AG04450 (cell line): Measurements from ENCODE around the gene PRMT7. TPM values are rescaled to one million over a fixed set of nuclear protein-coding genes. Genes with fewer than 3 reads are reported as not detected.

Experiments
- CTCF ChIA-PET: fragments of 300-600, 350-600 bp; formaldehyde crosslinking; extraction: SDS; loops from one replicate; lab custom pipeline; 2022; ENCODE audit warnings: antibody characterized with exemption, inconsistent platforms; lab: Charles Lee
- POLR2A ChIA-PET: fragments of 350-600 bp; formaldehyde crosslinking; extraction: SDS; loops from one replicate; lab custom pipeline; 2021; ENCODE audit warnings: antibody characterized with exemption, inconsistent platforms; lab: Yijun Ruan, JAX
- DNase-seq: peaks from one replicate; pipeline ENCODE4 v3.0.0-alpha.2; 2011; ENCODE audit warnings: low read depth, low spot score
- H3K27ac ChIP-seq: one replicate; pipeline ENCODE4 v1.5.1; 2012; ENCODE audit warnings: low read depth, low read length, control low read depth
- H3K27me3 ChIP-seq: one replicate; pipeline ENCODE4 v1.6.0; 2012; ENCODE audit warnings: low read length; ENCODE audit not compliant: control insufficient read depth, insufficient read depth
- H3K4me3 ChIP-seq: 2 replicates; pipeline ENCODE4 v1.5.1; 2011; ENCODE audit warnings: mild to moderate bottlenecking, low read depth, low read length, control low read depth
- H3K9me3 ChIP-seq: 2 replicates; pipeline ENCODE4 v1.5.1; 2012; ENCODE audit warnings: low read length; ENCODE audit not compliant: control insufficient read depth, insufficient read depth
- CTCF ChIP-seq: IDR thresholded peaks from 2 replicates; pipeline ENCODE4 v1.5.1; 2011; ENCODE audit warnings: low read depth, low read length, control low read depth, inconsistent platforms
- polyA plus RNA-seq: library from polyadenylated mRNA; depleted of rRNA; stranded (reverse); fragments of >200 nt; gene quantifications from 2 replicates; pipeline ENCODE4 v1.2.3, GENCODE V29; 2011

PRMT7 gene
- polyA plus RNA-seq, 1 experiment, result 32.4 TPM

GRCh38 chr16:68328151-68328859 lies 17.5 kb downstream of the PRMT7 start:
- ChIA-PET CTCF (interaction anchor here (0.6 to 11.8 kb wide), 28 partner anchors 10 to 523 kb away, joined by 3 to 158 read pairs (median 4); partner anchors contain the start of gene SLC7A6), POLR2A (interaction anchor here (1.1 to 1.3 kb wide), 2 partner anchors 17 to 66 kb away, joined by 3 to 6 read pairs; partner anchors contain the start of genes PRMT7 and SLC7A6OS)
- Histone ChIP-seq H3K4me3 (no peak overlapping the region), H3K9me3 (no peaks in the 10 kb centered on the region), H3K27ac (no peak overlapping the region), H3K27me3 (no peaks in the 10 kb centered on the region)
- DNase-seq, result peak; percentile 67
- peak; percentile 95 for TF ChIP-seq CTCF

GRCh38 chr16:68328860-68329390 lies 18.1 kb downstream of the PRMT7 start:
- no peak for DNase-seq
- Histone ChIP-seq H3K27ac (no peak overlapping the region), H3K9me3 (no peaks in the 10 kb centered on the region), H3K27me3 (no peaks in the 10 kb centered on the region), H3K4me3 (no peak overlapping the region)
- CTCF ChIA-PET, result interaction anchor here (0.6 to 11.8 kb wide), 27 partner anchors 9 to 262 kb away, joined by 3 to 158 read pairs (median 3); partner anchors contain the start of gene SLC7A6
- no peak for TF ChIP-seq CTCF
- POLR2A ChIA-PET, result interaction anchor here (1.3 kb wide), 1 partner anchor 18 kb away, joined by 6 read pairs; the partner anchor contains the start of genes PRMT7 and SLC7A6OS

- Histone ChIP-seq H3K27ac (peak overlapping the region; percentile 84), H3K9me3 (no peaks in the 10 kb centered on the region), H3K27me3 (no peaks in the 10 kb centered on the region), H3K4me3 (no peak overlapping the region)
- CTCF ChIA-PET, result interaction anchor here (0.6 to 1.6 kb wide), 3 partner anchors 70 to 589 kb away, joined by 3 to 8 read pairs (median 6); no protein-coding TSS in a partner anchor
- no peak for TF ChIP-seq CTCF
- DNase-seq, result peak; percentile 59
- POLR2A ChIA-PET, result interaction anchor here (0.7 to 1.8 kb wide), 2 partner anchors 21 to 32 kb away, joined by 3 to 12 read pairs; partner anchors contain the start of genes PRMT7 and SLC7A6OS
These were observed 21.1 kb downstream of the PRMT7 start for GRCh38 chr16:68331879-68332410.

- TF ChIP-seq CTCF, result no peak
- POLR2A ChIA-PET, result interaction anchor here (0.7 to 1.8 kb wide), 2 partner anchors 22 to 33 kb away, joined by 3 to 12 read pairs; partner anchors contain the start of genes PRMT7 and SLC7A6OS
- Histone ChIP-seq H3K27me3 (no peaks in the 10 kb centered on the region), H3K4me3 (no peak overlapping the region), H3K27ac (peak overlapping the region; percentile 84), H3K9me3 (no peaks in the 10 kb centered on the region)
- peak; percentile 8 for DNase-seq
- CTCF ChIA-PET, result interaction anchor here (0.5 to 1.6 kb wide), 3 partner anchors 70 to 178 kb away, joined by 4 to 8 read pairs (median 6); no protein-coding TSS in a partner anchor
These were observed 21.7 kb downstream of the PRMT7 start for GRCh38 chr16:68332411-68333121.
